A204.1 (cell line): ENCODE measurements around the gene MMP21.

Source experiments
- FAIRE-seq: peaks from 2 replicates; lab custom pipeline; 2012; peaks lifted over from hg19 to GRCh38; lab: Jason Lieb, UNC

MMP21 gene

DNA sequence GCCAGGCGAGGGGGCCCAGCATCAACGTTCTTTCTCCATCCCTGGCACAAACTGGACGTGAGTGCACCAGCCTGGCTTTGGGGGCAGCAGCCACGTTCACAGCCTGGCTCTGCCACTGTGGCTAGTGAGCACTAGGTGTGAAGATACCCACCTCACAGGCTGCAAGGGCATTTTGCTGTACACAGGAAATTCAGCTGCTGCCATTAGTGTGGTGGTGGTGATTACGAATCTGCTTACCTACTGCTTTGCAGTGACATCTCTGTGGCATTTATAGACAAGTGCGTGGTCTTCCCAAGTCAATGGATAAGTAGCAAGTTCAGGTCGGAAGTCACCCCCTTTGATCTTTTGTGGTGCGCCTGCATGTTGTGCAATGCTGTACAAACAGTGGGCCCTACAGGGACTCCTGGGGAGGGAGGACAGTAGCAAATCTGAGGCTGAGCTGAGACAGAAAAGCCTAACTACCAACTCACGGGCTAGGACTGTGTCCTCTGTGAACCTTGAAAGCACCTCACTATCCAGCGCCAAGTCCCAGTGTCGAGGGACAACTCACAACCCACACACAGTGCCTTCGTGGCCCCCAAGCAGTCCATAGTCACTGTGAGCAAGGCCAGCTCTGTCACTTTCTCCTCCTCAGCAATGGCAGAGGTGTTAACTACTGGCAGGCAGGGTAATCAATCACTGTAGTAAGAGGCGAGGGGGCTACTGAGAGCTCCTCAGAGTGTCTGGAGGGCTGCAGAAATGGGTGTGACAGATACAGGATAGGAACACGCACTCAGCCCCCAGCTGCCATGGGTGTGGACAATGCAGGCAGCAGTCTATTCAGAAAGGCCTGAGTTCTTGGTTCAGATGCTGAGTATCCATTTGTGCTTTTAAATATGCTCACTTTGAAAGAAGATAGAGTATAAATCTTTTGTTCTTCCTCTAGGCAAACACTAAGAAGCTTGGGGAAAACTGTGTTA, 17.0 kb upstream of the MMP21 start:
- no peak for FAIRE-seq

DNA sequence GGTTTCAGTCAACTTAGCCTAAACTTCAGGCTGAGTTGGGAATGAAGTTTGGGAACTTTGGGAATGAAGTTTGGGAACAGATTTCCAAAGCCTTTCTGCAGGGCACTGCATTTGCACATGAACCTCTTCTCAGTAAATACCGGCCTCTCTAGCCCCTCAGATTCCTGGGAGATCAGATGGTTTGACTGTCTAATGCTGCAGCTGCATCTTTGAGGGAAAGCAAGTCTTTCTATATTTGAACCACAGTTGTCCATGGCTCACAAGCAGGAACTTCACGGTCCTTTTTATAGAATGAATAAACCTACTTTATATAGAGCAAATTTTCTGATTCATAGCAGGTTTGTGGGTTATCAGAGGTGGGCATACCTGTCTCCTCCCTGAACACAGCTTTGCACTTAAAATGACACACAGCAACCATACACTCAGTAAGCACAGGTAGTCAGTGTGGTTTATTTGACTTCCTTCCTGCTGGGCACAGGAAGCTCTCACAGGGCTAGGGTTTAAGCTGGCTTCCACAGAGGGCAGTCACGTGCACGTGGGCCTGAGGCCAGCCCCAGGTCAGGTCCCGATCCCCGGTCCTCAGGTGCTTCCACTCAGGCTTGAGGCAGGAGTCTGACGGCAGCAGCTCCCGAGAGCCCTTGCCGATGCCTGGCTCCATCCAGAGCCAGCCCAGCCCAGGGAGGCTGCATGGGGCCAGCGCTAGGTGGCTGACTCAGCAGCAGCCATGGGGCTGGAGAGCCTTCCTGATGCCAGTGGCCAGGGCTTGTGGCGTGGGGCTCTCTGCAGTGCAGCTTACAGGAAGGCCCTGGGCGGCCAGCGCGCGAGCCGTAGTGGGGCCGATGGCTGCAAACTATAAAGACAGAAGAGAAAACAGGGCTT, 12.8 kb upstream of the MMP21 start:
- FAIRE-seq: no peak

DNA sequence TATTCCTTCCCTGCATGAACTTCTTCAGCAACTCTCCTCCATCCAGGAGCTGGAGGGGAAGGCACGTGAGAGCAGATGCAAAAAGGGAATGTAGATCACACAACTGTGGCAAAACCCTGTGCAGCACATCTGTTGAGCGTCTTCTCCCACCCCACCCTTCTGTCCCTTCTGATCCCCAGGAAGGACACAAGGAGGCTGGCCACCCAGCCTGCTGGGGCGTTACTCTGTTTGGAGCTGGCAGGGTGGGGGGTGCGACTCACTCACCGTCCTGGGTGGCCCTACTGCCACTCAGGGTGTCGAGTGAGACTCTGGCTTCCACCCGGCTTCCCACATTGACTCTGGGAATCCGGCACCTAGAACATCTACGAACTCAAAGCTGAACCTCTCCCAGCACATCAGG, 10.2 kb upstream of the MMP21 start:
- no peak for FAIRE-seq

DNA sequence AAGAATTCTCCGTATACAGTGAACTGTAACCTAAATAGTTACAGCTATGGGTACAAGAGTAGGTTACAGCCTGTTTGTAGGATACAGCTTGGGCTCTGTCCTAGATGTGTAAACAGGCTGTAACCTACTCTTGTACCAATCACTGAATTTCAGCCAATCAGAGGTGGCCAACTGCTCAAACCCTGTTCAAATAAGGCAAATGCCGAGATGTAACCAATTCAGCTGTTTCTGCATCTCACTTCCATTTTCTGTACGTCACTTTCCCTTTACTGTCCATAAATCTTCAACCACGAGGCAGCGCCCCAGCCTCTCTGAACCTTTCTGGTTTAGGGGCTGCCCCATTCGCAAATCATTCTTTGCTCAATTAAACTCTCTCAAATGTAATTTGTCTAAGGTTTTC, 8.3 kb upstream of the MMP21 start:
- no peak for FAIRE-seq

DNA sequence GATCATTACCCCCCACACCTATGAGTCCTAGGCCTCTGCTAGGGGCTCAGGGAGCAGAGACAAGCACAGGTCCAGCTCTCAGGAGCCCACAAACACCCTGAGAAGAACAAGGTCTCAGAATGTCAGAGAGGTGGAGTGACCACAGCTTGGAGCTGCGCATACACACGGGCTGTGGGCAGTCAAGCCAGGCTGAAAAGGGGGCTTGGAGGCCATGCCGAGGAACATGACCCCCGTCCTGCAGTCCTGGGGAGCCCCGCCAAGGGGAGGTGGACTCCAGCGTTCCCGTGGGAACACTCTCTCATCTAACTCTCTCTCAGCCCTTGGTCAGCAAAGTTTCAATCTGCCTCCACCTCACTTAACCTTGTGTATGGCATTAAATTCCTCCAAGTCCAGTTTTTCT, 7.8 kb upstream of the MMP21 start:
- FAIRE-seq: no peak

DNA sequence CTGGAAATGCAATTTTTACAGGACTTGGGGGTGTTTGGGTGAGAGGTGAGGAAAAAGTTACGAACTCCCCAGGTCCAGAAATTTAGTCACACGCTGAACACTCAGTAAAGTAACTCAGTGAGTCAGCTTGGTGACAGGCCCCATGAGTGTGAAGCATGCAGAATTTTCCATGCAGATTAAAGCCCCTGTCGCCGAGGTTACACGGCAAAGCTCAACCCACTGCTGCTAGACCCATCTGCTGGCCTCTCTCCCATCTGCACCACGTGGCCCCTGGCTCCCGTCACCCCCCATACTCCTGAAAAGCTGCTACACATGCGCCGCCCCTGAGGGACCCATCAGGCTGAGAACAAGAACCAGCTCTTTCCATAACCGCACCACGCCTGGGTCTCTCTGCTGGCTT, 7.0 kb upstream of the MMP21 start:
- no peak for FAIRE-seq

DNA sequence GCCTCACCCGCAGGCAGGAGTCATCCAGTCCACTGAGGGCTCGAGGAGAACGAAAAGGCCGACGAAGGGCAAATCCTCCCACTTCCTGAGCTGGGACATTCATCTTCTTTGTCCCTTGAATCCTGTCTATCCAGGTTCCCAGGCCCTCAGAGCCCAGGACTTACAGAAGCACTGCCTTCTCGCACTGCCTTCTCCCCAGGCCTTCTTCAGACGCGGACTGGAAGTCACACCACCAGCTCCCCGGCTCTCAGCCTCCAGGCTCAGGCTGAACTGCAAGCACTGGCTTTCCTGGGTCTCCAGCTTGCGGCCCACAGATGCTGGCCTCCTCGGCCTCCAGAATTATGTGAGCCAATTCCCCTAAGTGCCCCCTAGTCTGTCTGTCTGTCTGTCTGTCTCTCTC, 6.4 kb upstream of the MMP21 start:
- no peak for FAIRE-seq

DNA sequence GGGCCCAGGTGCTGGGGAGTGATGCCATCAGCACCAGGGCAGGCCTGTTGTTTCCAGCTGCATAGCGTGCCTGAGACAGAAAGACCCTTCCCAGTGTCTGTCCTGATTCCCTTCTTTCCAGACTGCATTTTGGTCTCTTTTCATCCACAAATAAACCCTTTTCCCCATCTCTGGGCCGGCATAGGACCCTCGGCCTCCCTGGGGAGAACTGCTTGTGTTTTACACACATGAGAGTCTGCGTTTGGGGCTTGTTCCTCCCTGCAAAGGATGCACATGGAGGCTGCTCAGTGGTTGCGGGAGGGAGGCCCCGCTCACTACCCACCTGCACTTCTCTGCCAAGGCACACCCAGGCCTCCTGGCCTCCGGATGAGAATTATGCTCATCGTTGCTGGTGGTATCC, 5.8 kb upstream of the MMP21 start:
- no peak for FAIRE-seq

DNA sequence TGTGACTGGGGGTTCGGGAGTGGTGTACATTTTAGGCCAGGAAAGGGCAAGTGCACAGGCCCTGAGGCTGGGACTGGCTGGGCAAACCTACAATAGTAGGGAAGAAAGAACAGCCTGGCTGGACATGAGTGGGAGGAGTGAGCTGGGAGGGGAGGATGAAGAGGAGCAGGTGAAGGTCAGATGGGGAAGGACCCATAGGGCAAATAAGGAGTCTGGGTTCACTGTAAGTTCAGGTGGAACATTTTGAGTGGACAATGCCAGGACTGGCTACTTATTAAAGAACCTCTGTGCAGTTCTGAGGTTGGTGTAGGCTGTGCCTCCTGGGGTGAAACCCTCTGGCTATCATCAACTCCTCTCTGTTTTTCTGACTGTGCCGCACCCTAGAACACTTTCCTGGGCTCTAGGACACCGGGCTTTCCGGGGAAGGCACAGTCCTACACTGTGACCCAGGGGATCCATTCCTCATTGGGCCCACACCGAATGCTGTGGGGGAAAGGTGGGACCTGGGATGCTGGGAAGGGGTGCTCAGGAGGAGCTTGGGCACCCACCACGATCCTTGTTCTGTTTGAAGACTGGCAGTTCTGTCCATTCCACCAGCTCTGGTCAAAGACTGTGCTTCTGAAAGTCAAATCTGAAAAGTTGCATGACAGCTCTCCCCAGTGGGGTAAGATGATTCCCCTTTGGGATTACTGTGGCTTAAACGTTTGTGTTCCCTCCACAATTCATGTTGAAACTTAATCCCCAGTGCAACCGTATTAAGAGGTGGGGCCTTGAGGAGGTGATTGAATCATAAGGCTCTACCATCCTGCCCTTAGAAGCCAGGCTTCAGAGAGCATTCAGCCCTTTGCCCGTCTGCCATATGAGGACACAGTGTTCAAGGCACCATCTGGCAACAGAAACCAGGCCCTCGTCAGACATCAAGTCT, 4.0 kb upstream of the MMP21 start:
- no peak for FAIRE-seq

DNA sequence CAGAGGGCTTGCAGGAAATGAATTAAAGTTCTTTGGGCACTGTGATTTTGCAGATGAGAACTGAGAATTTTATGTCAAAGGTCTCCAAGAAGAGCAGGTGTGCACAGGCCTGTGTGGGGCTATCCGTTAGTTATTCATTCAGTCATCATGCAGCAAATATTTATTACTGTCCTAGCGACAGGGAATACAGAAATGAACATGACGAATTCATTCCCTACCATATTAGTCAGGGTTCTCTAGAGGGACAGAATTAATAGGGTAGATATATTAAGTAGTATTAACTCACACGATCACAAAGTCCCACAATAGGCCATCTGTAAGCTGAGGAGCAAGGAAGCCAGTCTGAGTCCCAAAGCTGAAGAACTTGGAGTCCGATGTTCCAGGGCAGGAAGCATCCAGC, 2.9 kb upstream of the MMP21 start:
- no peak for FAIRE-seq

DNA sequence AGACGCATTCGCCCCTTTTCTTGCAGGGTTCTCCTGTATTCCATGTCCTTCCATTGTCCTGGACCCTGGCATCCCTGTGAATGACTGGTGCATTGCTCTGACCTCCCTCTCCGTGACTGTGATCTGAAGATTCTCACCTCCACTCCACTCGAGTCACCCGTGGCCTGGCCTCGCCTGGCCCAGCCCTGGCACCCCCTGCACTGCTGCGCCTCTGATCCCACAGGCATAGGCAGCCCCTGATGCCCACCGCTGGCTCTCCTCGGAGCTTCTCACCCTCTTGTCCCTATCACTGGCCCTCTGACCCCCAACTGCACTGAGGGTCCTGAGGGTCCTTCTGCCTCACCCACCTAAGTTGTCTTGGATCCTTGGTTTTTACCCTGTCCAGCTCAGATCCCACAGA, 2.2 kb upstream of the MMP21 start:
- FAIRE-seq: no peak

DNA sequence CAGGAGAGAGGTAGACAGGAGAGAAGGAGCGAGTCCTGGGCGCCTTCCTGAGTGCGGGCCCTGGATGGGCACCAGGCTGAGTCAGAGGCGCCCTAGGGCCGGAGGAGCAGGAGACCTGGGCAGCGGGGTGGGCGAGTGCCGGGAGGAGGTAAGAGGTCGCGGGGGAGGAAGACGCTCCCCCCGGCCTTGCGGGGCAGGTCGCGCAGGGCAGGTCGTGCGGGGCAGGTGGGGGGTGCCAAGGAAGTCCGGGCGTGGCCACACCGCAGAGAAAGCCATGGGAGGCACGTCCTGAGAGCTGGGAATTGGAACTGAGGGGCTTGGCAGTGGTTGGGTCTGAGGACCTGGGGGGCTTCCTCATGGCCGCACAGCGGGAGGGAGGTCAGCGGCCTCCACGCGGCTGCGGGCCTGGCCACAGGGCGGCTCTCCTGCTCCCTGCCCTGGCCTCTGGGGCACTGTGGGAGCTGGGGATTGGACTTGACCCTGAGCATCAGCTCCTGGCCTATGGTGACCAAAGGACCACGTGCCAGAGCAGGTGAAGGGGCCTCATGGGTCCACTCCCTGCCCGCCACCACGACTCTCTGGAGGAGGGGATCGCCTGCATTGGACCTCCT, 935 bp downstream of the MMP21 start:
- FAIRE-seq: no peak

DNA sequence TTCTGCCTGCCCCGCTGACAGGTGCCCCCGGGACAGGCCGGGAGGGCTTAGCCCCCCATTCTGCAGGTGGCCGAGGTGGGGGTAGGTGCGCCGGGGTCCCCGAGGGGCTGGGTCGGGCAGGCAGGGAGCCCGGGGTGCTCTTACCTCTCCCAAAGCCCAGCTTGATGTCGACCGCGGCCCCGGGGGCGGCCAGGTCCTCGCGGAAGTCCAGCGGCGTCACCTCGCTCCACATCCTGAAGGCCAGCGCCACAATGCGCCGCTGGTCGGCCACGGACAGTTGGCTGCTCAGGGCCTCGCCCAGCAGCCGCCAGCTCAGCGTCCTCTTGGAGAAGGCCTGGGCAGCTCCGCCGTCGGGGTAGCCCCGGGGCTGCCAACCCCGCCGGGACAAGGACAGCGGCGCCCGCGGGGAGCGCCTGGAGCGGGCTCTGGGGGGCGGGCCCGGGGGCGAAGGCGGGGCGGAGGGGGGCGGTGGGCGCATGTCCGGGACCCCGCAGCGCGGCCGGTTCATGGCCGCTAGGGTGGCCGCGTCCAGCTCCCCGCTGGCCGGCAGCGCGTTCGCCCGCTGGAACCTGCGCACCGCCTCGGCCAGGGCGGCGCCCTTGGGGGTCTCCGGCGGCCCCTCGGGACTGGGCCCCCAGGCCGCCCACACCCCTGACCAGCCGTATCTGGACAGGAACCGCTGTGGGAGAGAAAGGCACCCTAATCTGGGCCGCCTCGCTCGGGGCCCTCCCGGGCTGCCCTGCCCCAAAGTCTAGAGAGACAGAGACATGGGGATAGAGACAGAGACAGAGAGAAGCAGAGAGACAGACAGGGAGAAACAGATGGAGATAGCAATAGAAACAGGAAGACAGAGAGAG, 1.7 kb downstream of the MMP21 start:
- no peak for FAIRE-seq

DNA sequence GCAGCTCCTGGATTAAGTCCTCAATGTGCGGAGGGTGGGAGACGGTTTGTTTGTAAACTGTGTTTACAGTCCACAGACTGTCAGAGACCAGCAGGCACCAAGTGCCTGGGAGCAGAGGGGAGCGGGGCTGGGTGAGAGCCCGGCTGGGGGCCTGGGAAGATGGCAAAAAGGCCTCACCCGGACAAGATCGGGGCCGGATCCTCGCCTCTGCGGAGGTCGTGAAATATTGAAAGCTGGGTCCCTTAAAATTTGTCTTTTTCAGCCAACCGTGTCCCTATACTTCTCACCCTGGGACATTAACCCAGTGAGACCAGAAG, 2.8 kb downstream of the MMP21 start:
- FAIRE-seq: no peak

DNA sequence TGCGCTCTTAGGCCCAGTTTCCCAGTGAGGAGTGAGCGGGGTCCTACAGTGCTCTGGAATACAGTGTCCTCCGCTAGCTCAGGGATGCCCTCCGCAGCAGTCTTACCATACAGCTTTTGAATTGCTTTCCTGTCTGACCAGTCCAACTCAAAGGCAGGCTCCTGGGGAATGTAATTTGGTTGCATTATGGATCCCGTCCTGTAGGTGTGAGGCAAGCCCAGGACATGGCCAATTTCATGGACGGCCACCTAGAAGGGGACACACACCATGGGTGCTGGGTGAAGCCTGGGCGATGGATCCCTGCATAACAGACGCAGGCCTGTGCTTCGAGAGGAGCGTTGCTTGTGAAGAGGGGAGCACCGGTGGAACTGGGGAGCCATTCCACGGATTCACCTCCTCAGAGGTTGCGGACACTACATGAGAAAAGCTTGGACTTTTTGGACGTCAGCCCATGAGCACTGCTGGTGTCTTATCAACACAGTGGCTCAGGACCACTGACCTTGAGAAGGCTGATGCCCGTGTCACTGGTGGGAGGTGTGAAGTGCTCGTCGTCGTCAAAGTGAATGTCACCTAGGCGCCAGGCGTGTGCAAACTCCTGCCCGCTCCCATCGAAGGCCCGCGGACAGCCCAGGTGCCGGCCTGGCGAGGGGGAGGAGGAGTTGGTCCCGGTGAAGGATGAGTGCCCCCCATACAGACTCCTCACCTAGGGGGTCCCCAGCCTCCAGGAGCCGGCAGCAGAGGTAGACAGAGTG, 3.3 kb downstream of the MMP21 start:
- no peak for FAIRE-seq

DNA sequence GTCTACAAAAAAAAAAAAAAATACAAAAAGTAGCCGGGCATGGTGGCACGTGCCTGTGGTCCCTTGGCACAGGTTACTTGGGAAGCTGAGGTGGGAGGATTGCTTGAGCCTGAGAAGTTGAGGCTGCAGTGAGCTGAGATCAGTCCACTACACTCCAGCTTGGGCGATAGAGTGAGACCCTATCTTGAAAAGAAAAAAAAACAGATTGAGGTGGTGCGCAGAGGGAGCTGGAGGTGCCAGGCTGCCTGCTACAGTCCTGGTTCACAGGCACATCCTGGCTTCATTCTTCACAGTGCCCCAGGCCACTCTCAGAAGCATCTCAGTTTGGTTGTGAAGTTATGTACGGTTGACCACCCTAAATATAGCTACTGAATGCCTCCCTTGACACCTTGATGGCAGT, 4.8 kb downstream of the MMP21 start:
- no peak for FAIRE-seq

DNA sequence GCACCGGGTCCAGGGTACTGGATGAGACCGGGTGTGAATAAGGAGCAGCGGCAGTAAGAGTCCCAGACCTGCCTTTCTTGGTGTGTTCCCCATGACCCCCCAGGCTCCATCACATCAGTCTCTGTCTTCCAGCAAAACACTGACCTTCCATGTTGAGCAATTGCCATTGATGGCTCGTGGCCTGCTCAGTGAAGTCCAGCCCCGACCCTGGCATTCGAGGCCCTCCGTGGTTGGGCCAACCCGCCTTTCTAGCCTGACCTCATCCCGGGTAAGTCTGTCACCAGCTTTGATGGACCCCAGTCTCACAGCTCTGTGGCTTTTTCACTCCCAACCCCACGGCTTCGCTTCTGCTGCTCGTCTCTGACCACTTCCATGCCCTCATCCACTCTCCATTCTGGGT, 6.4 kb downstream of the MMP21 start:
- no peak for FAIRE-seq

DNA sequence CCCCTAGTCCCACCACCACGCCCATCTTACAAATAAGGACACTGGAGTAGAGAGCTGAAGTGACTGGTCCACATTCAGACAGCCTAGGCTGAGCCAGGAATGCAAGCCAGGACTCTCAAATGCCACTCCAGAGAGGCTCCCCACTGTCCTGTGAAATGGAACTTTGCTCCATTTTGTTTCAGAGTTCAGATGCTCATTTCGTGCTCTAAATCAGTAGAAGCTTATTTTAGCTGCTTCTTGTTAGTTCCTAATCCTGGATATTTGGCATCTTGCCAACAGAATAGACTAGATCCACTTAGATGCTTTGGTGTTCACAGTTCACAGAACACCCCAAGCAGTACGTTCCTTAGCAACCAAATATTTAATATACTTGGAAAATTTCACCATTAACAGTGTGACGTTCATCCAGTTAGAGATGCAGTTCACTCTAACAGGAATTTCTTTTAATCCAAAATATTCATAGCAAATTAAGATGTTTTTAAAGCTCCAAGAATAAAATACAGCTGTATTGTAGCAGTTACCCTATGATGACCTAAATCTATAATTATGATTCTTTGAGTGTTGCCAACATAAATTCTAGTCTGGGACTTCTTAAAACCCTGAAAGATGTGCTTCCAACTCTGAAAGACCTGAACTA, 7.3 kb downstream of the MMP21 start:
- no peak for FAIRE-seq

DNA sequence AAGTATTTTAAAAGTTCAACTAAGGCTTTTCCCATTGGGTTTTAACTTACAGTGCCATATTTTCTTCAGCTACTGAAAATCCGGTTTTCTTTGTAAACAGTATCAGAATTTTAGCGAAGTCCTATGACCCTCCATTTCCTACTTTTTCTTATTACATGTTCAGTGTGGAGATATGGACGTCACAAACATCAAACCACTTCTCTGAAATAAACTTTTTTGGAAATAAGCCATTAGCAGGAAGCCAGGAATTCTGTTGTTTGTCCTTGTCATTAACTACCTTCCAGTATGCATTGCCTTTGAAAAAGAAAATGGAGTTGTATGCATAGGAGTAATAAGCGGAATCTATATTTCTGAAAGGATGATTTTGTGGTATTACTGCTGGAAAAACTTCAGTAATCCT, 9.1 kb downstream of the MMP21 start:
- no peak for FAIRE-seq

DNA sequence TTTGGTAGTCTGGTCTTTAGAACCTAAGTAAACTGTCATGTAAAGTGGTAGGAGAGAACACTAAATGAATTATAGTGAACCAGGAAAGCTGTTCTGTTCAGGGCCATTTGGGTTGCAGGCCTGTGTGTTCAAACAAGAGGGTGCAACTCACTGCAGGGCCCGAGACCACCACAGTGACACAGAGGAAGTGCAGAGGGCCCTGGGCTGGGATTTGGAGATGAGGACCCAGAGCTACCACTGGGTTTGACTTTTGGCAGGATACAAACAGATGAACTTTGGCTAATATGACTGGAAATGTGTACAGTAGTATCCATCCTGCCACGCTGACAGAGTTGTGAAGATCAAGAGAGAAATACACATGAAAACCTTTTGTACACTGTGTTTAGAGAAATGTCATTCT, 9.8 kb downstream of the MMP21 start:
- FAIRE-seq: no peak
